ENCODE results near the gene LRRN2. TPM values are rescaled to one million over a fixed set of nuclear protein-coding genes. Genes with fewer than 3 reads are reported as not detected.

The LRRN2 gene
- total RNA-seq, 2 experiments from 2014 or later: not detected

DNA sequence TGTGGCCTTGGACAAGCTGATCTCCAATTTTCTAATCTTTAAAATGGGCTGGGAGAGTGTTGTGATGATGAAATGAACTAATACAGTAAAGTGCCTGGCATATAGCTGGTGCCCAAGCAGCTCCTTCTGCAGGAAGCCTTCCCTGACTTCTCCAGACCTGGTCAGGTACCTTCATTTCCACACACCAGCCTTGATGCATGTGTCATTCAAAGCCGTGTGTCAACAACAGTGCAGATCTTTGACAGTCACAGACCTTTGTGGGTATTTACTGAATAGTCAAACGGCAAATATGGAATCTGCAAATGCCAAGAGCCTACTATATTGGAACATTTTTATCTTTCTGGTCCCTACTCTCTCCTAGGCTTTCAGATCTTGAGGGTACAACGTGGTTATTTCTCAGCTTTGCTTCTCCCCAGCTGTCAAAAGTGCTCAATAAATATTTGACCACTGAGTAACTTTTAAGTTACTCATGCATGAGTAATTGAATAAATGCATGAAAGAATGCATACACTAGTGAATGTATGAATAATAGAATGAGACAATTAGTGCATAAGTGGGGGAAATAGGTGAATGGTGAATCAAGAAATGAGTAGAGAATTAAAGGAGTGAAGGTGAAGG, 94.0 kb downstream of the LRRN2 start:
- Histone ChIP-seq H3K9me3 (ENCODE audit: control insufficient read depth in 1 of 2, insufficient read depth in 1 of 2, low read length in 2 of 2) (no peaks in the 10 kb centered on the region), H3K27me3 (ENCODE audit: control insufficient read depth in 1 of 2, insufficient read depth in 2 of 2, low read length in 2 of 2) (no peaks in the 10 kb centered on the region), H3K27ac (ENCODE audit: low read depth in 1 of 2, low read length in 2 of 2) (no peak overlapping the region), H3K4me3 (ENCODE audit: low read length) (no peak overlapping the region), H3K4me1 (ENCODE audit: insufficient read depth, low read length) (no peaks in the 10 kb centered on the region), H3K36me3 (ENCODE audit: insufficient read depth, low read length) (no peaks in the 10 kb centered on the region)
- H3K36me3 Mint-ChIP-seq (ENCODE audit: low read depth): peaks cover 12% of the 10 kb centered on the region
- DNase-seq (no peak), ATAC-seq (ENCODE audit: poor library complexity) (no peak)
- no peaks in the 10 kb centered on the region for H3K9me3 Mint-ChIP-seq
- POLR2A ChIA-PET: no interaction called here
- CTCF ChIA-PET: interaction anchor here (0.7 kb wide), 1 partner anchor 216 kb away, joined by 3 read pairs; no protein-coding TSS in a partner anchor
- no peaks in the 10 kb centered on the region for H3K27me3 Mint-ChIP-seq
- no peak overlapping the region for H3K27ac Mint-ChIP-seq
- H3K4me3 Mint-ChIP-seq: no peak overlapping the region
- TF ChIP-seq, protein P1, sequence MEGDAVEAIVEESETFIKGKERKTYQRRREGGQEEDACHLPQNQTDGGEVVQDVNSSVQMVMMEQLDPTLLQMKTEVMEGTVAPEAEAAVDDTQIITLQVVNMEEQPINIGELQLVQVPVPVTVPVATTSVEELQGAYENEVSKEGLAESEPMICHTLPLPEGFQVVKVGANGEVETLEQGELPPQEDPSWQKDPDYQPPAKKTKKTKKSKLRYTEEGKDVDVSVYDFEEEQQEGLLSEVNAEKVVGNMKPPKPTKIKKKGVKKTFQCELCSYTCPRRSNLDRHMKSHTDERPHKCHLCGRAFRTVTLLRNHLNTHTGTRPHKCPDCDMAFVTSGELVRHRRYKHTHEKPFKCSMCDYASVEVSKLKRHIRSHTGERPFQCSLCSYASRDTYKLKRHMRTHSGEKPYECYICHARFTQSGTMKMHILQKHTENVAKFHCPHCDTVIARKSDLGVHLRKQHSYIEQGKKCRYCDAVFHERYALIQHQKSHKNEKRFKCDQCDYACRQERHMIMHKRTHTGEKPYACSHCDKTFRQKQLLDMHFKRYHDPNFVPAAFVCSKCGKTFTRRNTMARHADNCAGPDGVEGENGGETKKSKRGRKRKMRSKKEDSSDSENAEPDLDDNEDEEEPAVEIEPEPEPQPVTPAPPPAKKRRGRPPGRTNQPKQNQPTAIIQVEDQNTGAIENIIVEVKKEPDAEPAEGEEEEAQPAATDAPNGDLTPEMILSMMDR (IDR thresholded peaks at IDR 0.05): no peak
- intact Hi-C loops (cut with DNase I, micrococcal nuclease): no loop called here
- H3K4me1 Mint-ChIP-seq (ENCODE audit: low read depth): no peaks in the 10 kb centered on the region

DNA sequence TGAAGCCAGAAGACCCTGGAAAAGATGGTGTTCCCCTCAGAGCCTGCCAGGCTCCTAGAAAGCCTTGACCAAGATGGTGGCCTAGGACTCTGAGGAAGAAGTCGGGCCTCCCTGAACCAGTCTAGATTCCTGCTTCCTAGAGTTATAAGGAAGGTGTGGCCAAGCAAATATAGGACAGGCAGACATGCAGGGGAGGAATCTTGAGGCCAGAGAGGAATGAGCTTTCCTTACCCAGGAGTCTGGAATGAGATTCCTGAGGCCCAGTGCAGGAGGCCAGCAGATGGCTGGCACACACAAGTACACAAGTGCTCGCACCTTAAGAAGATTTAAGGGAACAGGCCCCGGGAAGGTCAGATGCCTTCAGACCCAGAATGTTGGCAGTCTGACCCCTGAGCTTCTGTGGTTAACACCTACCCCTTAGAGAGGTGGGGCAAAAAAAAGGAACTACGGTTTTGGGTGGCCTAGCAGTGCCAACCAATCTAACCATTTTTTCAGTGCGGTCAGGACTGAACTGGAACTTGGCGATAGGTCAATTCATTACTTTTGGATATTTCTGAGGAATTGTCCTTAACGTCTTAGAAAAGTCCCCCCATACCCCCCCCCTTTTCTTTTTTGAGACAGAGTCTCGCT, 96.0 kb downstream of the LRRN2 start:
- H3K36me3 Mint-ChIP-seq (ENCODE audit: low read depth): peaks cover 4% of the 10 kb centered on the region
- no peaks in the 10 kb centered on the region for H3K27me3 Mint-ChIP-seq
- no peak overlapping the region for H3K4me3 Mint-ChIP-seq
- Histone ChIP-seq H3K27me3 (ENCODE audit: control insufficient read depth in 1 of 2, insufficient read depth in 2 of 2, low read length in 2 of 2) (no peaks in the 10 kb centered on the region), H3K27ac (ENCODE audit: low read depth in 1 of 2, low read length in 2 of 2) (no peak overlapping the region), H3K4me3 (ENCODE audit: low read length) (no peak overlapping the region), H3K4me1 (ENCODE audit: insufficient read depth, low read length) (peaks cover 12% of the 10 kb centered on the region), H3K36me3 (ENCODE audit: insufficient read depth, low read length) (no peaks in the 10 kb centered on the region), H3K9me3 (ENCODE audit: control insufficient read depth in 1 of 2, insufficient read depth in 1 of 2, low read length in 2 of 2) (no peaks in the 10 kb centered on the region)
- intact Hi-C loops (cut with DNase I, micrococcal nuclease): no loop called here
- ChIA-PET CTCF (no interaction called here), POLR2A (no interaction called here)
- TF ChIP-seq, protein P1 (IDR thresholded peaks at IDR 0.05): no peak
- H3K27ac Mint-ChIP-seq: no peak overlapping the region
- ATAC-seq (ENCODE audit: poor library complexity): no peak
- peaks cover 9% of the 10 kb centered on the region for H3K4me1 Mint-ChIP-seq (ENCODE audit: low read depth)
- no peak for DNase-seq
- H3K9me3 Mint-ChIP-seq: no peaks in the 10 kb centered on the region

DNA sequence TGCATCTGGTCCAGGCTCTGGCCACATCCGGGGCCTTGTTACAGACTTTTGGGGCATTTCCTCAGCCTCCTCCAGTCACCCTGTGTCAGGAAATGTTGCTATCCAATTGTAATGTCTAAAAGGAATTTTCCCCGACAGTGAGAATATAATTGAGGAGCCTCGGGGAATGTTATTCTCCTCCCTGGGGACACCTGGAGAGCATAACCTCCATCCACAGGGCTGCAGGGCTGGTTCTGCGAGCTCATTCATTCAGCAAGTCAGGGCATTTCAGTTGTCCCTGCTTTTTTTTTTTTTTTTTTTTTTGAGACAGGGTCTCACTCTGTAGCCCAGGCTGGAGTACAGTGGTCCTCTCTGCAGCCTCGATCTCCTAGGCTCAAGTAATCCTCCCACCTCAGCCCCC, 96.7 kb downstream of the LRRN2 start:
- DNase-seq (no peak), ATAC-seq (ENCODE audit: poor library complexity) (no peak)
- Mint-ChIP-seq H3K4me3 (no peak overlapping the region), H3K4me1 (ENCODE audit: low read depth) (peaks cover 14% of the 10 kb centered on the region), H3K27ac (no peak overlapping the region), H3K27me3 (no peaks in the 10 kb centered on the region), H3K36me3 (ENCODE audit: low read depth) (peaks cover 3% of the 10 kb centered on the region), H3K9me3 (no peaks in the 10 kb centered on the region)
- no peaks in the 10 kb centered on the region for H3K27me3 ChIP-seq (ENCODE audit: control insufficient read depth in 1 of 2, insufficient read depth in 2 of 2, low read length in 2 of 2)
- peaks cover 2% of the 10 kb centered on the region for H3K36me3 ChIP-seq (ENCODE audit: insufficient read depth, low read length)
- ChIA-PET CTCF (no interaction called here), POLR2A (no interaction called here)
- TF ChIP-seq, protein P1 (IDR thresholded peaks at IDR 0.05): no peak
- intact Hi-C loops (cut with DNase I, micrococcal nuclease): no loop called here
- no peak overlapping the region for H3K27ac ChIP-seq (ENCODE audit: low read depth in 1 of 2, low read length in 2 of 2)
- H3K4me1 ChIP-seq (ENCODE audit: insufficient read depth, low read length): peaks cover 17% of the 10 kb centered on the region
- H3K9me3 ChIP-seq (ENCODE audit: control insufficient read depth in 1 of 2, insufficient read depth in 1 of 2, low read length in 2 of 2): no peaks in the 10 kb centered on the region
- no peak overlapping the region for H3K4me3 ChIP-seq (ENCODE audit: low read length)
